PC-3 (cell line): Measurements from ENCODE around the gene ZMYND15. TPM values are rescaled to one million over a fixed set of nuclear protein-coding genes. Genes with fewer than 3 reads are reported as not detected.

ENCODE experiments used
- ATAC-seq: fragments of 200-7000 bp; cut with Tn5 transposase; 2 replicates; pipeline ENCODE4 v1.9.1; 2020; ENCODE audit warnings: mild to moderate bottlenecking, moderate library complexity
- BruUV-seq: library from RNA; stranded (reverse); fragments of 400-500 nt; replicated peaks from 2 replicates; lab custom pipeline; 2021; lab: Mats Ljungman, UMichigan
- CTCF ChIA-PET: fragments of 300-600 bp; sonication (Branson Sonifier 250); formaldehyde crosslinking; loops from one replicate; lab custom pipeline; 2022; ENCODE audit warnings: antibody characterized with exemption; lab: Charles Lee
- POLR2A ChIA-PET: fragments of 300-600 bp; sonication (Branson Sonifier 250); formaldehyde crosslinking; loops from one replicate; lab custom pipeline; 2022; ENCODE audit warnings: antibody characterized with exemption; ENCODE audit not compliant: unreplicated experiment; lab: Charles Lee
- DNase-seq: peaks from one replicate; pipeline ENCODE4 v3.0.0-alpha.2; 2015
- H2AFZ ChIP-seq: fragments of 300-600 bp; sonication (generic); 2 replicates; pipeline ENCODE4 v1.6.0; 2016; ENCODE audit warnings: antibody characterized with exemption, low read length
- H3F3A ChIP-seq: fragments of 300-600 bp; sonication (generic); one replicate; pipeline ENCODE4 v1.6.0; 2017; ENCODE audit warnings: antibody characterized with exemption, low read length, control low read depth, mild to moderate bottlenecking; ENCODE audit not compliant: unreplicated experiment
- H3K27ac ChIP-seq: fragments of 300-600 bp; sonication (generic); 2 replicates; pipeline ENCODE4 v1.5.1; 2016; ENCODE audit warnings: mild to moderate bottlenecking, low read length
- H3K27me3 ChIP-seq: fragments of 300-600 bp; sonication (generic); 2 replicates; pipeline ENCODE4 v1.6.1; 2016; ENCODE audit warnings: low read length, mixed read lengths
- H3K36me3 ChIP-seq: fragments of 300-600 bp; sonication (generic); 2 replicates; pipeline ENCODE4 v1.6.1; 2016; ENCODE audit warnings: low read depth, mixed run types, low read length, mixed read lengths
- H3K4me1 ChIP-seq: fragments of 300-600 bp; sonication (generic); 2 replicates; pipeline ENCODE4 v1.5.1; 2016; ENCODE audit warnings: low read length; ENCODE audit not compliant: insufficient read depth
- H3K4me2 ChIP-seq: fragments of 300-600 bp; sonication (generic); 2 replicates; pipeline ENCODE4 v1.6.0; 2016; ENCODE audit warnings: low read length
- H3K4me3 ChIP-seq: fragments of 300-600 bp; sonication (generic); 2 replicates; pipeline ENCODE4 v1.5.1; 2016; ENCODE audit warnings: mild to moderate bottlenecking, low read length, mixed read lengths
- H3K79me2 ChIP-seq: fragments of 300-600 bp; sonication (generic); 2 replicates; pipeline ENCODE4 v1.6.1; 2017; ENCODE audit warnings: low read length, mixed read lengths
- H3K9ac ChIP-seq: fragments of 300-600 bp; sonication (generic); 2 replicates; pipeline ENCODE4 v1.6.0; 2016; ENCODE audit warnings: mild to moderate bottlenecking, low read length
- H3K9me2 ChIP-seq: fragments of 300-600 bp; sonication (generic); replicated peaks from 2 replicates; pipeline ENCODE4 v1.6.1; 2016; ENCODE audit warnings: mixed run types, low read length, mixed read lengths
- H3K9me3 ChIP-seq: fragments of 300-600 bp; sonication (generic); 2 replicates; pipeline ENCODE4 v1.6.1; 2016; ENCODE audit warnings: low read length, mixed read lengths
- H4K20me1 ChIP-seq: fragments of 300-600 bp; sonication (generic); 2 replicates; pipeline ENCODE4 v1.6.1; 2016; ENCODE audit warnings: low read length, mixed read lengths
- EZH2 ChIP-seq: fragments of 300-600 bp; sonication (generic); IDR thresholded peaks from one replicate; pipeline ENCODE4 v1.6.1; 2017; ENCODE audit warnings: antibody characterized with exemption, mild to moderate bottlenecking, low read length; ENCODE audit not compliant: unreplicated experiment
- EZH2phosphoT487 ChIP-seq: fragments of 300-600 bp; sonication (generic); IDR thresholded peaks from 2 replicates; pipeline ENCODE4 v1.6.1; 2018; ENCODE audit warnings: mild to moderate bottlenecking, antibody characterized with exemption, low read length, borderline replicate concordance
- intact Hi-C: fragments of 100-400 bp; cut with micrococcal nuclease; formaldehyde crosslinking; loops from 2 replicates; pipeline ENCODE4 v1.9.0; 2023
- total RNA-seq: library from RNA; depleted of rRNA; stranded (reverse); fragments of >200 nt; gene quantifications from 2 replicates; pipeline ENCODE4 v1.2.3, GENCODE V29; 2014
- TF ChIP-seq, protein P1 (sequence below): fragments of 300-600 bp; sonication (generic); conservative IDR thresholded peaks from 2 replicates; pipeline ENCODE4 v1.5.1; 2017; ENCODE audit warnings: antibody characterized with exemption, low read depth, mild to moderate bottlenecking, low read length

ZMYND15 gene
- total RNA-seq, 1 experiment from 2014 or later: 0.51 TPM

DNA sequence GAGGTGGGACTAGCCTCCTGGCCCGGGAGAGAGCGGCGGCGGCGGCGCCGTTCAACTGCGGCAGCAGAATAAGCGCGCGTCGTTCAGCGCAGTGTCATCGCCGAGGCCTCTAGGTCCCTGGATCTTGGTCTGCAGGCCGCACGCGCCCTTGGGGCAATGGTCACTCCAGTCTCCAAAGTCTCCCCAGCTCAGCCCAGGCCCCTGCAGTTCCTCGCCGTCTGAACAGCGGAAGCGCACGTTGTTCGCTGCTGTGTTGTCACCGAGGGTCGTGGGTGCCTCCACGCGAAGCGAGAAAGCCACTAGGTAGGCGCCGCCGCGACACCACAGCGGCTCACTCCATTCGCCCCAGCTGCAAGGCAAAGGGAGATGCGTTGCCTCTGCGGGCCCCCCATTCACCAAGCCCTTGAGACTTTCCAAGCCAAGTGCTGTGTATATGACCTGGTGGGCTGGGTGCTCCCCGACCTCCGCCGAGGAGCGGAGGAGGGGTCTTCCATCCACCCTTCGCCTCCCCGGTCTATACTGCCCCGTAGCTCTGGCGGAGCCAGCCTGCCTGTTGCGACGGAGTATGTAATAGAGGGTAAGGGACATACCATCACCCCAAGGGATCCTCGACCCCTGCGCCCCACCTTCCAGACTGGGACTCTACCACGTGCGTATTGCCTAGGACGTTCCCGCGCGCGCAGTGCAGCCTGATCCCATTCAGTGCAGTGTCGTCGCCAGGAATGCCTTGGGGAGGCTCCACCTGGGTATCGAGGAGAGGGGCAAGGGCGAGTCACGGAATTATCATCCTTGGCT lies 45.9 kb downstream of the ZMYND15 start:
- POLR2A ChIA-PET: no interaction called here

GRCh38 chr17:4786106-4786511 lies 46.5 kb downstream of the ZMYND15 start, which contains the start of gene VMO1:
VMO1 (minus strand) TSS chr17:4786364; CDS start chr17:4786352, 12 bp downstream.
- Histone ChIP-seq H2AFZ (peak within 1 kb of the TSS; percentile 55), H3K27ac (no peak within 1 kb of the TSS), H3F3A (no peaks in the 10 kb centered on the region), H3K79me2 (peaks cover 8% of the 10 kb centered on the region), H3K4me1 (peaks cover 16% of the 10 kb centered on the region), H3K9ac (no peak within 1 kb of the TSS), H3K36me3 (no peaks in the 10 kb centered on the region), H3K27me3 (no peaks in the 10 kb centered on the region), H4K20me1 (no peaks in the 10 kb centered on the region), H3K4me3 (peak within 1 kb of the TSS; percentile 39), H3K9me2 (no peaks in the 10 kb centered on the region), H3K9me3 (no peaks in the 10 kb centered on the region), H3K4me2 (peak within 1 kb of the TSS; percentile 83)
- TF ChIP-seq, protein P1, sequence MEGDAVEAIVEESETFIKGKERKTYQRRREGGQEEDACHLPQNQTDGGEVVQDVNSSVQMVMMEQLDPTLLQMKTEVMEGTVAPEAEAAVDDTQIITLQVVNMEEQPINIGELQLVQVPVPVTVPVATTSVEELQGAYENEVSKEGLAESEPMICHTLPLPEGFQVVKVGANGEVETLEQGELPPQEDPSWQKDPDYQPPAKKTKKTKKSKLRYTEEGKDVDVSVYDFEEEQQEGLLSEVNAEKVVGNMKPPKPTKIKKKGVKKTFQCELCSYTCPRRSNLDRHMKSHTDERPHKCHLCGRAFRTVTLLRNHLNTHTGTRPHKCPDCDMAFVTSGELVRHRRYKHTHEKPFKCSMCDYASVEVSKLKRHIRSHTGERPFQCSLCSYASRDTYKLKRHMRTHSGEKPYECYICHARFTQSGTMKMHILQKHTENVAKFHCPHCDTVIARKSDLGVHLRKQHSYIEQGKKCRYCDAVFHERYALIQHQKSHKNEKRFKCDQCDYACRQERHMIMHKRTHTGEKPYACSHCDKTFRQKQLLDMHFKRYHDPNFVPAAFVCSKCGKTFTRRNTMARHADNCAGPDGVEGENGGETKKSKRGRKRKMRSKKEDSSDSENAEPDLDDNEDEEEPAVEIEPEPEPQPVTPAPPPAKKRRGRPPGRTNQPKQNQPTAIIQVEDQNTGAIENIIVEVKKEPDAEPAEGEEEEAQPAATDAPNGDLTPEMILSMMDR: no peak
- TF ChIP-seq EZH2phosphoT487 (no peak), EZH2 (no peak)
- no TSS peak for BruUV-seq
- intact Hi-C loops: loop anchor here (2.0 kb wide), 1 partner anchor 55 kb away; the partner anchor contains the start of gene MED11
- CTCF ChIA-PET: no interaction called here
- peak; percentile 32 for DNase-seq
- ATAC-seq: peak; percentile 2; the same call in 1 of the 2 replicates
- POLR2A ChIA-PET: interaction anchor here (0.6 kb wide), 1 partner anchor 76 kb away, joined by 3 read pairs; no protein-coding TSS in a partner anchor

More for the DNA sequence above, 45.9 kb downstream of the ZMYND15 start:
- no peak for ATAC-seq
- H3K4me2 ChIP-seq: peak overlapping the region; percentile 83
- CTCF ChIA-PET: no interaction called here
- H3K36me3 ChIP-seq: no peaks in the 10 kb centered on the region
- H3K9me2 ChIP-seq: no peaks in the 10 kb centered on the region
- no peaks in the 10 kb centered on the region for H4K20me1 ChIP-seq
- H3K27me3 ChIP-seq: no peaks in the 10 kb centered on the region
- intact Hi-C loops: loop anchor here (2.0 kb wide), 1 partner anchor 55 kb away; the partner anchor contains the start of gene MED11
- peaks cover 8% of the 10 kb centered on the region for H3K79me2 ChIP-seq
- BruUV-seq: no TSS peak
- no peak for DNase-seq
- no peaks in the 10 kb centered on the region for H3F3A ChIP-seq
- H3K9ac ChIP-seq: no peak overlapping the region
- H2AFZ ChIP-seq: peak overlapping the region; percentile 55
- no peak overlapping the region for H3K27ac ChIP-seq
- H3K4me1 ChIP-seq: peaks cover 12% of the 10 kb centered on the region
- TF ChIP-seq, protein P1: no peak
- no peaks in the 10 kb centered on the region for H3K9me3 ChIP-seq
- peak overlapping the region; percentile 39 for H3K4me3 ChIP-seq

- POLR2A ChIA-PET: interaction anchor here (0.6 kb wide), 1 partner anchor 77 kb away, joined by 3 read pairs; no protein-coding TSS in a partner anchor
Observed at GRCh38 chr17:4786516-4786915, 46.9 kb downstream of the ZMYND15 start.

More at GRCh38 chr17:4786516-4786915, 46.9 kb downstream of the ZMYND15 start:
- no TSS peak for BruUV-seq
- Histone ChIP-seq H2AFZ (peak overlapping the region; percentile 55), H3K4me2 (peak overlapping the region; percentile 83), H3K4me3 (peak overlapping the region; percentile 39), H3K27me3 (no peaks in the 10 kb centered on the region), H3K9me2 (no peaks in the 10 kb centered on the region), H3K9me3 (no peaks in the 10 kb centered on the region), H3F3A (no peaks in the 10 kb centered on the region), H3K36me3 (no peaks in the 10 kb centered on the region), H3K9ac (no peak overlapping the region), H3K4me1 (peaks cover 16% of the 10 kb centered on the region), H3K79me2 (peaks cover 8% of the 10 kb centered on the region), H3K27ac (no peak overlapping the region), H4K20me1 (no peaks in the 10 kb centered on the region)
- intact Hi-C loops: loop anchor here (2.0 kb wide), 1 partner anchor 56 kb away; the partner anchor contains the start of gene MED11
- no peak for ATAC-seq
- no peak for DNase-seq
- TF ChIP-seq EZH2: no peak
- no peak for TF ChIP-seq EZH2phosphoT487
- TF ChIP-seq, protein P1: no peak
- CTCF ChIA-PET: no interaction called here
